ENCODE data around the gene NGDN.

The NGDN gene

DNA sequence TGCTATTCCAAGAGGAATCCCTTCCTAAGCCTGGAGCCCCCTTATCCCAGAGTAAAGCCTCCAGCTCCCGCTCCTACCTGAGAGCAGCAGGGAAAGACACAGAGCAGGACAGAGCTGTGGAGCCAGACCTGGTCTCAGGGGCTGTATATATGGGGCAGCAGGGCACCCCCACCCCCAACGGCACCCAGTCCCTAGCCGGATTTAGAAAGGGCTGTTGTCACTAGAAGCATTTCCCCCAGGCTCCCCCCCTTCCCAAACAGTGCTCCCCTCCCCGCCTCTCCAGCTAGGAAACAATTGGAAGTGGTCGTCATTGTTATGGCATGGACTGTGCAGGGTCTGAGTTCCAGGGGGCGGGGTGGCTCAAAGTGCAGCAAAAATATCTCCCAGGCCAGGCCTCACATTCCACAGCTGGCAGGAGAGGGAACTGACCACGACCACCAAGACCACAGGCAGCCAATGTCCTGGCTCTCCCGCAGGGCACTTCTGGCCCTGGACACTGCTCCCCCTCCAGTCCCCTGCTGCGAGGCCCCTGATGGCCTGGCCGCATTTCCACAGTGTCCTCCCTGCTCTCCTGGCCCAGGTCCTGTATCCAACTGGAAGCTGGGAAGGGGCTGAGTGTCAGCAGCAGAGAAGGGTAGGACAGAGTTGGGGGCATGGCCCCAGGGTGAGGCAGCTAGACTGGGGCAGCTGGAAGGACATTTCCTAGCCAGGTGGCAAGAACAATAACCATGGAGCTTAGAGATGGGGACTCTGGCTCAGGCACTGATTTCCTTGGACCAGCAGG lies 33.8 kb upstream of the NGDN start, which contains the start of gene MYH7:
TSS of gene MYH7 (minus strand) at position 118 of the 784 bp plus-strand sequence. CDS start 1,928 bp downstream, outside the sequence.
- TF ChIP-seq, protein P1, sequence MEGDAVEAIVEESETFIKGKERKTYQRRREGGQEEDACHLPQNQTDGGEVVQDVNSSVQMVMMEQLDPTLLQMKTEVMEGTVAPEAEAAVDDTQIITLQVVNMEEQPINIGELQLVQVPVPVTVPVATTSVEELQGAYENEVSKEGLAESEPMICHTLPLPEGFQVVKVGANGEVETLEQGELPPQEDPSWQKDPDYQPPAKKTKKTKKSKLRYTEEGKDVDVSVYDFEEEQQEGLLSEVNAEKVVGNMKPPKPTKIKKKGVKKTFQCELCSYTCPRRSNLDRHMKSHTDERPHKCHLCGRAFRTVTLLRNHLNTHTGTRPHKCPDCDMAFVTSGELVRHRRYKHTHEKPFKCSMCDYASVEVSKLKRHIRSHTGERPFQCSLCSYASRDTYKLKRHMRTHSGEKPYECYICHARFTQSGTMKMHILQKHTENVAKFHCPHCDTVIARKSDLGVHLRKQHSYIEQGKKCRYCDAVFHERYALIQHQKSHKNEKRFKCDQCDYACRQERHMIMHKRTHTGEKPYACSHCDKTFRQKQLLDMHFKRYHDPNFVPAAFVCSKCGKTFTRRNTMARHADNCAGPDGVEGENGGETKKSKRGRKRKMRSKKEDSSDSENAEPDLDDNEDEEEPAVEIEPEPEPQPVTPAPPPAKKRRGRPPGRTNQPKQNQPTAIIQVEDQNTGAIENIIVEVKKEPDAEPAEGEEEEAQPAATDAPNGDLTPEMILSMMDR (IDR thresholded peaks at IDR 0.05; ENCODE audit: insufficient read depth, low read depth, low read length, missing control alignments): no peak
- DNase-seq (ENCODE audit: low read depth): no peak
- no peak within 1 kb of the TSS for H3K4me3 ChIP-seq (ENCODE audit: low read depth, low read length)

DNA sequence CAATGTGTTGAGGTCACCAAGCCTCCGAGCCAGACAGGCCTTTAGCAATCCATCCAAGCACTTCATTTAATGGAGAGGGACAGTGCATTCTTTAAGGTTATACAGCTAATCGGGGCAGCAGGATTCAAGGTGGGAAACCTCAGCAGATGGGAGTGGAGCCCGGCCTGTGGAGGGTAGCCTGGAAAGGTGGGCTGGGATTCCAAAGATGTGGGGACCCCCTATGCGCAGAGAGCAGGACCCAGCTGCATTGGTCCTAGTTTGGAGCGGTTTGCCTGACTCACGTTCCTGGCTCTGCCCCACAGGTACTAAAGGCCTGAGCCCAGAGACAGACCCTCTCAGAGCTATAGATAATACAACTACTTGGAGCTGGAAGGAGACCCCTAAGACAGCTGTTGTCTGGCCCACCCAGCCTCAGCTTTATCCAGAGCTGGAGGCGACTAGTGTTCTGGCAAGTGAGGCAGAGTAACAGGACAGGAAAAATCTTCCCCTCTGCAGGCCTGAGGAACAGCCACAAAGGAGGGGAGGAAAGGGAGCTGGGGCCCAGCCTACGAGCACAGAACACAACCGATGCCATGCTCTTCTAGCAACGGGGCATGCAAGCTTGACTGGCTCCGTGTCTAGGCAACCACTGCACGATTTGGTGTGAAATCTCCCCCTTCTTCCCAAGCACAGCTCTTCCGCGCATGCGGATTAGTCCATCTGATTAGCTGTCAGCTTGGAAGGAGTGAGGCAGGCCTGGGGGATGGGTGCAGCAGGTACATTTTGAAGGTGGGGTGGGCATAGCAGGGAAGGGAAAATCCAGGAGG lies 33.0 kb upstream of the NGDN start:
- DNase-seq (ENCODE audit: low read depth): no peak
- H3K4me3 ChIP-seq (ENCODE audit: low read depth, low read length): no peak overlapping the region
- TF ChIP-seq, protein P1 (IDR thresholded peaks at IDR 0.05; ENCODE audit: insufficient read depth, low read depth, low read length, missing control alignments): no peak

DNA sequence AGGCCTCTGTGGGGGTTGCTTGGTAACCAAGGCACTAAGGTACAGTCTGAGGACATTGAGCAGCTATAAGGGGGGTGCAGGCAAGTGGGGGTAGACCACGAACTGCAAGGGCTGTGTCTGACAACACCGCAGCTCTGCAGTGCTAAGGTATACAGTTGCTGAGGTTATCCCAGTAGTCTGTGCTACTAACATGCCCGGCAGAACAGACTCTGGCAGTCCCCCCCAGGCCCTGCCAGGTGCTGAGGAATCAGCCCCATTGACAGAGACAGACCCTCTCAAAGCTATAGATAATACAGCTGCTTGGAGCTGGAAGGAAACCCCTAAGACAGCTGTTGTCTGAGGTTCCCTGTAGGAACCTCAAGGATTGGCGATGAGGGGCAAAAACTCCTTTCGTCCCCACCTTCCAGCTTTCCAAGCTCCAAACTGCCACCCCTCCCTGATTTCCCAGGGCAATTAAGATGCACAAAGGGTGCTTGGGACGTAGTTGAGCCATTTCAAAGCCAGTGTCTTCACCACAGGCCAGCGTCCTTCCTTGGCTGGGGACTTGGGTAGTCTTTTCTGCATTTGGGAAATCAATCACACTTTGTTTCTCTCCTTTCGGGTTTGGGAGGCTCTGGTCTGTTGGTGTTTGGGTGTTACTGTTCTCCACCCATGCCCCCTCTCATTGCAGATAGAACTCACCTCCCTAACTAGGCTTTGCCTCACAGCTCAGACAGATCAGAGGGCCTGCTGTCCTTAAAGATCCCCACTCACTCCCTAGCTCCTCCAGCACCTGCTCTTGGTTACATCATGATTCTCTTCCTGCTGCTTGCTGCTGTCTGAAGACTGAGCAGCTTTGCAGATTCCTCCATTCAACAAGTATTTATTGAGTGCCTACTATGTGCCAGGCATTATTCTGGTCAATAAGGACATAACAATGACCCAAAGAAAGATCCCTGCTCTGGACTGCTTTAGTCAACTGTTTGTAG lies 32.1 kb upstream of the NGDN start:
- TF ChIP-seq, protein P1 (IDR thresholded peaks at IDR 0.05; ENCODE audit: insufficient read depth, low read depth, low read length, missing control alignments): no peak
- no peak overlapping the region for H3K4me3 ChIP-seq (ENCODE audit: low read depth, low read length)
- DNase-seq (ENCODE audit: low read depth): no peak

DNA sequence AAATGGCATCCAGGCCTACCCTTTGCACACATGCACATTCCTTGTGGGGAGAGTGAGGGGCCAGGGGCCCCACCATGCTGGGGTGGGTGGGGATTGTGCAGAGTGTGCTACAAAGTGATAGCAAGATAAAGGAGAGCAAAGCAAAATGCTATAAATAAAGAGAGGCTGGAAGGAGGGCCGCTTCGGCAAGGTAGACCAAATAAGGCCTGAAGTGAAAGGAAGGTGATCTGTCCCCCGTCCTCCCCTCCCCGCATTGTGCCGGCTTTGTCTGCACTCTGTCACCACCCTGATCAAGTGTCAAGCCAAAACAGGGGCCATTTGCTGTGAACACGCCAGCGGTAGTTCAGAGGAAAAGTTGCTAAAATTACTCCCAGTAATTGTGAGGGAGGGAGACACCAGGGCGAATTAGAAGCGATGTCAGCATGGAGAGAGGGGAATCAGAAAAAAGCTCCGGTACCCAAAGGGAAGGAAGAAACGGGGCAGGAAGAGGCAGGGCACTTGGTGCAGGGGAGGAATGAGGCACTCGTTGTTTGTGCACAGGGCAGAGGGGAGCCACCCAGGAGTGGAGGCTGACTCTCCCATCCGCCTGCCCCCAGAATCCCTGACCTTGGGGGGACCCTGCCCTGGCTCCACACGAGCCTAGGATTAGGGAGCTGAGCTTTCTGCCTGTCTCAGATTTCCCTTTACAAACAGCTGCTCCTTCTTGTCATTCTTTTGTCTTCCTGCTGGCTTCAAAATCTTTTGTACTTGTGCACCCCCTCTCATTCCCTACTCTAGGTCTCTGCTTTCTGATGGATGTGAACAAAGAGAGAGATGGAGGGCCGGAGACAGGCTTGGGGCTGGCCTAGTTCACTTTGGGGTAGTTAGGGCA lies 31.2 kb upstream of the NGDN start:
- TF ChIP-seq, protein P1 (IDR thresholded peaks at IDR 0.05; ENCODE audit: insufficient read depth, low read depth, low read length, missing control alignments): no peak
- DNase-seq (ENCODE audit: low read depth): no peak
- no peak overlapping the region for H3K4me3 ChIP-seq (ENCODE audit: low read depth, low read length)

- DNase-seq (ENCODE audit: low read depth): no peak
- TF ChIP-seq, protein P1 (IDR thresholded peaks at IDR 0.05; ENCODE audit: insufficient read depth, low read depth, low read length, missing control alignments): no peak
- no peak overlapping the region for H3K4me3 ChIP-seq (ENCODE audit: low read depth, low read length)
These were observed 30.2 kb upstream of the NGDN start for GRCh38 chr14:23439107-23439835.

All from GM12865 (cell line).